SU-DHL-6 (cell line): ENCODE results near the gene COL4A1.

Experiments
- CTCF ChIP-seq: fragments of 200-600 bp; sonication (generic); IDR thresholded peaks from one replicate; pipeline ENCODE4 v1.5.1; 2017; ENCODE audit warnings: antibody characterized with exemption, mild to moderate bottlenecking, low read length, moderate library complexity; ENCODE audit not compliant: insufficient read depth, poor library complexity, severe bottlenecking
- EZH2phosphoT487 ChIP-seq: fragments of 200-600 bp; sonication (generic), shearing (Covaris generic); conservative IDR thresholded peaks from 2 replicates; pipeline ENCODE4 v1.6.1; 2018; ENCODE audit warnings: mild to moderate bottlenecking, antibody characterized with exemption, low read length, moderate library complexity, mixed read lengths

GRCh38 chr13:110133425-110134235, 173.3 kb downstream of the COL4A1 start:
- TF ChIP-seq CTCF, result no peak
- no peak for TF ChIP-seq EZH2phosphoT487
